ENCODE results near the gene ACOT2.
"Not testable (repeated sequence)": the region's sequence is repeated elsewhere in the genome, so short reads cannot be mapped to it uniquely, and the experiment has no call there.

Gene ACOT2

GRCh38 chr14:73567951-73568885 lies 795 bp upstream of the ACOT2 start:
- DNase-seq, result peak; percentile 67

- DNase-seq, result not testable (repeated sequence)
Observed at GRCh38 chr14:73568886-73569184, 178 bp upstream of the ACOT2 start.

- peak; percentile 89 for DNase-seq
Observed at GRCh38 chr14:73570913-73571312, 1.9 kb downstream of the ACOT2 start.

- DNase-seq, result not testable (repeated sequence)
Observed at GRCh38 chr14:73573034-73573433, 4.0 kb downstream of the ACOT2 start.

GRCh38 chr14:73573740-73574139 lies 4.7 kb downstream of the ACOT2 start:
- not testable (repeated sequence) for DNase-seq

- DNase-seq, result not testable (repeated sequence)
Observed at GRCh38 chr14:73574251-73574650, 5.2 kb downstream of the ACOT2 start.

- DNase-seq, result no peak
Observed at GRCh38 chr14:73576391-73576790, 7.4 kb downstream of the ACOT2 start.

- not testable (repeated sequence) for DNase-seq
Observed at GRCh38 chr14:73577214-73577613, 8.2 kb downstream of the ACOT2 start.

- not testable (repeated sequence) for DNase-seq
Observed at GRCh38 chr14:73582102-73582979, 13.3 kb downstream of the ACOT2 start.

GRCh38 chr14:73588695-73589094 lies 19.7 kb downstream of the ACOT2 start:
- DNase-seq, result no peak

GRCh38 chr14:73589116-73589515 lies 20.1 kb downstream of the ACOT2 start:
- DNase-seq, result no peak

- not testable (repeated sequence) for DNase-seq
Observed at GRCh38 chr14:73590673-73591004, 21.6 kb downstream of the ACOT2 start.

- DNase-seq, result peak; percentile 83
Observed at GRCh38 chr14:73591690-73592449, 22.9 kb downstream of the ACOT2 start, which contains the start of gene ACOT4. TSS of gene ACOT4 (plus strand) at chr14:73591873. CDS start at chr14:73591960, 87 bp downstream.

GRCh38 chr14:73594491-73594890 lies 25.5 kb downstream of the ACOT2 start:
- DNase-seq, result no peak

- no peak for DNase-seq
Observed at GRCh38 chr14:73599499-73599898, 30.5 kb downstream of the ACOT2 start.

- no peak for DNase-seq
Observed at GRCh38 chr14:73602994-73603393, 34.0 kb downstream of the ACOT2 start.

GRCh38 chr14:73606271-73606670 lies 37.3 kb downstream of the ACOT2 start:
- no peak for DNase-seq

GRCh38 chr14:73607241-73607640 lies 38.2 kb downstream of the ACOT2 start:
- DNase-seq, result no peak

GRCh38 chr14:73610687-73611086 lies 41.7 kb downstream of the ACOT2 start:
- DNase-seq, result no peak

GRCh38 chr14:73612339-73613045 lies 43.5 kb downstream of the ACOT2 start, which contains the start of gene ACOT6:
TSS of gene ACOT6 (plus strand) at chr14:73612517. CDS start at chr14:73612572, 55 bp downstream.
- DNase-seq, result peak; percentile 84

GRCh38 chr14:73613046-73613383 lies 44.0 kb downstream of the ACOT2 start:
- no peak for DNase-seq

GRCh38 chr14:73613419-73613963 lies 44.5 kb downstream of the ACOT2 start:
- DNase-seq, result no peak

Measured in activated effector memory CD4-positive, alpha-beta T cell treated with anti-CD3 and anti-CD28 coated beads, Interleukin-2, amount 50 U/mL, for 16 hours (primary cell).